Brain microvascular endothelial cell (primary cell): ENCODE results near the gene RAC3.

Source experiments
- DNase-seq: peaks from one replicate; pipeline ENCODE4 v3.0.0-alpha.2; 2020
- H3K27ac ChIP-seq: fragments of 250-450 bp; sonication (Bioruptor Pico); 2 replicates; pipeline ENCODE4 v1.5.1; 2020; ENCODE audit warnings: mild to moderate bottlenecking, moderate library complexity
- H3K27me3 ChIP-seq: fragments of 250-450 bp; sonication (Bioruptor Pico); replicated peaks from 2 replicates; pipeline ENCODE4 v1.5.1; 2020; ENCODE audit warnings: mild to moderate bottlenecking
- H3K36me3 ChIP-seq: fragments of 250-450 bp; sonication (Bioruptor Pico); replicated peaks from 2 replicates; pipeline ENCODE4 v1.5.1; 2020; ENCODE audit warnings: mild to moderate bottlenecking
- H3K4me3 ChIP-seq: 2 replicates; pipeline ENCODE4 v1.5.1; 2011; ENCODE audit warnings: low read depth, mild to moderate bottlenecking, control low read depth, low read length, moderate library complexity
- CTCF ChIP-seq: IDR thresholded peaks from 2 replicates; pipeline ENCODE4 v1.5.1; 2011; ENCODE audit warnings: low read depth, mild to moderate bottlenecking, moderate library complexity, low read length, control low read depth, inconsistent platforms; ENCODE audit errors: missing control alignments
- in situ Hi-C: cut with HindIII; loops from 2 replicates; pipeline ENCODE4 v1.10.0; 2017; ENCODE audit warnings: low sequenced_read_pairs, low pct_ligation_motif_present

The RAC3 gene

GRCh38 chr17:82046903-82047302, 15.4 kb downstream of the RAC3 start:
- Histone ChIP-seq H3K27me3 (no peaks in the 10 kb centered on the region), H3K36me3 (peaks cover 8% of the 10 kb centered on the region), H3K4me3 (no peak overlapping the region), H3K27ac (no peak overlapping the region)
- no peak for TF ChIP-seq CTCF
- in situ Hi-C loops, result no loop called here
- no peak for DNase-seq

GRCh38 chr17:82047379-82047778, 15.9 kb downstream of the RAC3 start:
- Histone ChIP-seq H3K27ac (no peak overlapping the region), H3K36me3 (peaks cover 8% of the 10 kb centered on the region), H3K4me3 (no peak overlapping the region), H3K27me3 (no peaks in the 10 kb centered on the region)
- DNase-seq, result no peak
- in situ Hi-C loops, result no loop called here
- TF ChIP-seq CTCF, result no peak

GRCh38 chr17:82047914-82048570, 16.6 kb downstream of the RAC3 start:
- H3K27ac ChIP-seq, result no peak overlapping the region
- peaks cover 8% of the 10 kb centered on the region for H3K36me3 ChIP-seq
- H3K4me3 ChIP-seq, result no peak overlapping the region
- TF ChIP-seq CTCF, result no peak
- in situ Hi-C loops, result no loop called here
- no peak for DNase-seq
- no peaks in the 10 kb centered on the region for H3K27me3 ChIP-seq

GRCh38 chr17:82048571-82048971, 17.1 kb downstream of the RAC3 start:
- Histone ChIP-seq H3K4me3 (no peak overlapping the region), H3K36me3 (peaks cover 8% of the 10 kb centered on the region), H3K27me3 (no peaks in the 10 kb centered on the region), H3K27ac (no peak overlapping the region)
- no peak for DNase-seq
- no peak for TF ChIP-seq CTCF
- in situ Hi-C loops, result no loop called here

GRCh38 chr17:82049106-82049505, 17.6 kb downstream of the RAC3 start:
- Histone ChIP-seq H3K27ac (no peak overlapping the region), H3K36me3 (peaks cover 14% of the 10 kb centered on the region), H3K4me3 (no peak overlapping the region), H3K27me3 (no peaks in the 10 kb centered on the region)
- DNase-seq, result no peak
- in situ Hi-C loops, result no loop called here
- TF ChIP-seq CTCF, result no peak

- DNase-seq, result no peak
- Histone ChIP-seq H3K4me3 (no peak overlapping the region), H3K27me3 (no peaks in the 10 kb centered on the region), H3K36me3 (peaks cover 18% of the 10 kb centered on the region), H3K27ac (no peak overlapping the region)
- in situ Hi-C loops, result no loop called here
- TF ChIP-seq CTCF, result no peak
Observed at GRCh38 chr17:82049521-82049971, 18.1 kb downstream of the RAC3 start.
